Stomach (tissue), 4 donors: ENCODE measurements around the gene RIBC2.

ENCODE experiments used
- POLR2A ChIP-seq, 4 donors: fragments of 450-650 bp; IDR thresholded peaks; one replicate each; pipeline ENCODE4 v1.6.1; 2016; ENCODE audit warnings: antibody characterized with exemption in 4 of 4, control low read depth in 2 of 4, mild to moderate bottlenecking in 1 of 4, moderate library complexity in 1 of 4
- POLR2AphosphoS5 ChIP-seq, 3 donors: sonication (generic); formaldehyde crosslinking; IDR thresholded peaks; one replicate each; pipeline ENCODE4 v1.6.1; 2016; ENCODE audit warnings: antibody characterized with exemption in 3 of 3
- TF ChIP-seq, protein P1 (sequence below), 7 experiments: fragments of 450-650 bp in 4 of 7; fragments of 200-600 bp in 3 of 7; sonication (generic) in 3 of 7; IDR thresholded peaks; one replicate each; pipeline ENCODE4 v1.5.1; 2016 to 2019; ENCODE audit warnings: antibody characterized with exemption in 7 of 7, control low read depth in 2 of 7, mild to moderate bottlenecking in 1 of 7

DNA sequence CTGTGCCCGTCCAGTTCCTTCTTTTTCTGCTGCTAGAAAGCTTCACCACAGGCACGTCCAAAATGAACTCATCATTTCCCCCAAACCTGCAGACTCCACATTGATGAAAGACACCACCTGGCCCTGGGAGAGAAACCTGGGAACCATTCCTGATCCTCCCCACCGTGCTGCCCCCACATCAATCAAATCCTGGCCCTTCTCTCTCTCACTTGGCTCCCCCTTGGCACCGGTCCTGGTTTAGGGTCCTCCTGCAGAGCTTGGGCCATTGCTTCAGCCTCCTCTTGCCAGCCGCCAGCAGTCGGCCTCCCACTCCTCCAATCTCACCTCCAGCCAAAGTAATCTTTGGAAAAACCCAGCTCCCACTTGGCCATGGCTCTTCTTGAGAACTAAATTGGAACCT, 38.5 kb downstream of the RIBC2 start:
- TF ChIP-seq, protein P1, sequence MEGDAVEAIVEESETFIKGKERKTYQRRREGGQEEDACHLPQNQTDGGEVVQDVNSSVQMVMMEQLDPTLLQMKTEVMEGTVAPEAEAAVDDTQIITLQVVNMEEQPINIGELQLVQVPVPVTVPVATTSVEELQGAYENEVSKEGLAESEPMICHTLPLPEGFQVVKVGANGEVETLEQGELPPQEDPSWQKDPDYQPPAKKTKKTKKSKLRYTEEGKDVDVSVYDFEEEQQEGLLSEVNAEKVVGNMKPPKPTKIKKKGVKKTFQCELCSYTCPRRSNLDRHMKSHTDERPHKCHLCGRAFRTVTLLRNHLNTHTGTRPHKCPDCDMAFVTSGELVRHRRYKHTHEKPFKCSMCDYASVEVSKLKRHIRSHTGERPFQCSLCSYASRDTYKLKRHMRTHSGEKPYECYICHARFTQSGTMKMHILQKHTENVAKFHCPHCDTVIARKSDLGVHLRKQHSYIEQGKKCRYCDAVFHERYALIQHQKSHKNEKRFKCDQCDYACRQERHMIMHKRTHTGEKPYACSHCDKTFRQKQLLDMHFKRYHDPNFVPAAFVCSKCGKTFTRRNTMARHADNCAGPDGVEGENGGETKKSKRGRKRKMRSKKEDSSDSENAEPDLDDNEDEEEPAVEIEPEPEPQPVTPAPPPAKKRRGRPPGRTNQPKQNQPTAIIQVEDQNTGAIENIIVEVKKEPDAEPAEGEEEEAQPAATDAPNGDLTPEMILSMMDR (IDR thresholded peaks at IDR 0.05): no peak
- no peak for TF ChIP-seq POLR2A (IDR thresholded peaks at IDR 0.05)
- no peak for TF ChIP-seq POLR2AphosphoS5 (IDR thresholded peaks at IDR 0.05)
